ENCODE results near the gene CDC34. TPM values are rescaled to one million over a fixed set of nuclear protein-coding genes. Genes with fewer than 3 reads are reported as not detected.

Gene CDC34
- total and polyA plus RNA-seq, 3 donors from 2014 or later, result 149 to 249 (median 205) TPM

GRCh38 chr19:577439-578392, 46.2 kb downstream of the CDC34 start:
- Histone ChIP-seq H3K9me3 (no peaks in the 10 kb centered on the region), H3K36me3 (ENCODE audit: low read depth, missing control alignments) (no peaks in the 10 kb centered on the region), H3K4me1 (peaks cover 43% of the 10 kb centered on the region), H3K4me3 (no peak overlapping the region), H3K27ac (no peak overlapping the region), H3K27me3 (no peaks in the 10 kb centered on the region)
- no peak for DNase-seq
- 91 to 92% methylated on average over 48 to 65 of the region's 66 CpGs for WGBS, 2 donors
- intact Hi-C loops (cut with DNase I; ENCODE audit: low total_unique reads), result no loop called here
- TF ChIP-seq POLR2A (IDR thresholded peaks at IDR 0.05), result no peak
- TF ChIP-seq, protein P1, sequence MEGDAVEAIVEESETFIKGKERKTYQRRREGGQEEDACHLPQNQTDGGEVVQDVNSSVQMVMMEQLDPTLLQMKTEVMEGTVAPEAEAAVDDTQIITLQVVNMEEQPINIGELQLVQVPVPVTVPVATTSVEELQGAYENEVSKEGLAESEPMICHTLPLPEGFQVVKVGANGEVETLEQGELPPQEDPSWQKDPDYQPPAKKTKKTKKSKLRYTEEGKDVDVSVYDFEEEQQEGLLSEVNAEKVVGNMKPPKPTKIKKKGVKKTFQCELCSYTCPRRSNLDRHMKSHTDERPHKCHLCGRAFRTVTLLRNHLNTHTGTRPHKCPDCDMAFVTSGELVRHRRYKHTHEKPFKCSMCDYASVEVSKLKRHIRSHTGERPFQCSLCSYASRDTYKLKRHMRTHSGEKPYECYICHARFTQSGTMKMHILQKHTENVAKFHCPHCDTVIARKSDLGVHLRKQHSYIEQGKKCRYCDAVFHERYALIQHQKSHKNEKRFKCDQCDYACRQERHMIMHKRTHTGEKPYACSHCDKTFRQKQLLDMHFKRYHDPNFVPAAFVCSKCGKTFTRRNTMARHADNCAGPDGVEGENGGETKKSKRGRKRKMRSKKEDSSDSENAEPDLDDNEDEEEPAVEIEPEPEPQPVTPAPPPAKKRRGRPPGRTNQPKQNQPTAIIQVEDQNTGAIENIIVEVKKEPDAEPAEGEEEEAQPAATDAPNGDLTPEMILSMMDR (IDR thresholded peaks at IDR 0.05), result no peak

DNA sequence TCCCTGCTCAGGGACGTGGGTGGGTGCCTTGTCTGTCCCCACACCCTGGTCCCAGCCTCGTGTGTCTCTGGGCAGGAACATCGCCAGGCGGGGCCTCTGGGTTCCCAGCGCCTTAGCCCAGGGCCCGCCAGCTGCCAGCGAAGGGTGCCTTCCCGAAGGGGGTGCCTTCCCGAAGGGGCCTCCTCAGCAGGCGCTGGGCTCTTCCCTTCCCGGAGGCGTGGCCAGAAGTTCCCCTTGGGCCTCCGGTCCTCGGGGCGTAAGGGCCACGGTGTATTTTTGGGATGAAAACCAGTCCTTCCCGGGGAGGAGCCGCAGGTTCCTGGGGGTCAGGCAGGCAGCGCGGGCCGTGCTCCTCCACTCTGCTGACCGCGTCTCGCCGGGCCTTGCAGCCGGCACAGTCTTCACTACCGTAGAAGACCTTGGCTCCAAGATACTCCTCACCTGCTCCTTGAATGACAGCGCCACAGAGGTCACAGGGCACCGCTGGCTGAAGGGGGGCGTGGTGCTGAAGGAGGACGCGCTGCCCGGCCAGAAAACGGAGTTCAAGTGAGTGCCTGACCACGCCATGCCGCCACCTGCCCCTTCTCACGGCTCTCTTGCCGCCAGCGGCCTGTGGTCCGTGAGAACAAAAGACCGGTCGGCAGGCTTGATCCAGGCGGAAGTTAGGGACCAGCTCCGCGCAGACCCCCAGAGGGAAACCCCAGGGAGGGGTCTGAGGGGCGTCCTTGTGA, 47.7 kb downstream of the CDC34 start:
- TF ChIP-seq, protein P1 (IDR thresholded peaks at IDR 0.05), result no peak
- no peak for TF ChIP-seq POLR2A (IDR thresholded peaks at IDR 0.05)
- Histone ChIP-seq H3K4me1 (peaks cover 32% of the 10 kb centered on the region), H3K27ac (no peak overlapping the region), H3K36me3 (ENCODE audit: low read depth, missing control alignments) (no peaks in the 10 kb centered on the region), H3K9me3 (no peaks in the 10 kb centered on the region), H3K4me3 (no peak overlapping the region), H3K27me3 (no peaks in the 10 kb centered on the region)
- intact Hi-C loops (cut with DNase I; ENCODE audit: low total_unique reads), result no loop called here
- no peak for DNase-seq
- 88 to 94% methylated on average over 13 to 45 of the region's 46 CpGs for WGBS, 2 donors

- intact Hi-C loops (cut with DNase I; ENCODE audit: low total_unique reads), result no loop called here
- H3K4me1 ChIP-seq, result peaks cover 29% of the 10 kb centered on the region
- no peak overlapping the region for H3K27ac ChIP-seq
- H3K36me3 ChIP-seq (ENCODE audit: low read depth, missing control alignments), result no peaks in the 10 kb centered on the region
- H3K4me3 ChIP-seq, result no peak overlapping the region
- no peaks in the 10 kb centered on the region for H3K27me3 ChIP-seq
- TF ChIP-seq, protein P1 (IDR thresholded peaks at IDR 0.05), result no peak
- no peak for TF ChIP-seq POLR2A (IDR thresholded peaks at IDR 0.05)
- DNase-seq, result no peak
- no peaks in the 10 kb centered on the region for H3K9me3 ChIP-seq
- 95% methylated on average over 8 of the region's 11 CpGs; no CpG with 5 or more reads in 1 of the 2 donors for WGBS, 2 donors
Observed at GRCh38 chr19:579842-580155, 48.2 kb downstream of the CDC34 start.

DNA sequence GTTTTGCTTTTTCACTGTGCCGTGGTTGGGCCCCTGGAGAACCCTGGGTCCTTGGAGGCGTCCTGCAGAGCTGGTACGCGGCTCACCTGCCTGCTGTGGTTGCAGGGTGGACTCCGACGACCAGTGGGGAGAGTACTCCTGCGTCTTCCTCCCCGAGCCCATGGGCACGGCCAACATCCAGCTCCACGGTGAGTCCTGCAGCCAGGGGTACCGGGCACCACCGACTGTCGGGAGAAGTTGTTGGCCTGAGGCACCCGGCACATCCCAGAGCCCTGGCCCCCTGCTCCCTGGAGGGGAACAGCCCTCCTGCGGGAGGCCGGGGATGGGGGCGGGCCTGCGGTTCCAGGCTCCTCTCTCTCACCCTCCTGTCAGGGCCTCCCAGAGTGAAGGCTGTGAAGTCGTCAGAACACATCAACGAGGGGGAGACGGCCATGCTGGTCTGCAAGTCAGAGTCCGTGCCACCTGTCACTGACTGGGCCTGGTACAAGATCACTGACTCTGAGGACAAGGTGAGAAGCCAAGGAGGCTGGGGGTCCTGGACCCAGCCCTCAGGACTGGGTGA, 48.8 kb downstream of the CDC34 start:
- intact Hi-C loops (cut with DNase I; ENCODE audit: low total_unique reads), result no loop called here
- Histone ChIP-seq H3K27me3 (no peaks in the 10 kb centered on the region), H3K27ac (no peak overlapping the region), H3K4me3 (no peak overlapping the region), H3K4me1 (peaks cover 24% of the 10 kb centered on the region), H3K36me3 (ENCODE audit: low read depth, missing control alignments) (no peaks in the 10 kb centered on the region), H3K9me3 (no peaks in the 10 kb centered on the region)
- TF ChIP-seq, protein P1 (IDR thresholded peaks at IDR 0.05), result no peak
- no peak for TF ChIP-seq POLR2A (IDR thresholded peaks at IDR 0.05)
- DNase-seq, result no peak
- whole genome bisulfite sequencing, 2 donors, result 93% methylated on average over 2 to 21 of the region's 22 CpGs
